ACC112 (cell line): ENCODE measurements around the gene PAGE4.

Source experiments
- H2AFZ ChIP-seq: fragments of 200-600 bp; sonication (generic); one replicate; pipeline ENCODE4 v1.6.0; 2017; ENCODE audit warnings: antibody characterized with exemption, low read length; ENCODE audit not compliant: unreplicated experiment
- H3K27ac ChIP-seq: fragments of 200-600 bp; sonication (generic); 2 replicates; pipeline ENCODE4 v1.5.1; 2014; ENCODE audit warnings: low read depth, mild to moderate bottlenecking, antibody characterized with exemption, low read length, moderate library complexity
- H3K27me3 ChIP-seq: fragments of 200-600 bp; sonication (generic); 2 replicates; pipeline ENCODE4 v1.6.1; 2014; ENCODE audit warnings: mild to moderate bottlenecking, antibody characterized with exemption, low read length, moderate library complexity, mixed read lengths; ENCODE audit not compliant: insufficient read depth
- H3K36me3 ChIP-seq: fragments of 200-600 bp; sonication (generic); 2 replicates; pipeline ENCODE4 v1.6.1; 2016; ENCODE audit warnings: mild to moderate bottlenecking, antibody characterized with exemption, low read length, moderate library complexity, mixed read lengths; ENCODE audit not compliant: insufficient read depth
- H3K4me1 ChIP-seq: fragments of 200-600 bp; sonication (generic); one replicate; pipeline ENCODE4 v1.6.1; 2016; ENCODE audit warnings: low read length, mixed read lengths; ENCODE audit not compliant: insufficient read depth, unreplicated experiment, control insufficient read depth
- H3K4me3 ChIP-seq: fragments of 200-600 bp; sonication (generic); 2 replicates; pipeline ENCODE4 v1.5.1; 2014; ENCODE audit warnings: mild to moderate bottlenecking, low read depth, low read length
- H3K79me2 ChIP-seq: fragments of 200-600 bp; sonication (generic); one replicate; pipeline ENCODE4 v1.6.0; 2016; ENCODE audit warnings: low read length; ENCODE audit not compliant: control insufficient read depth, unreplicated experiment, insufficient read depth

Gene PAGE4

GRCh38 chrX:49829016-49829415, at the start of gene PAGE4:
Gene PAGE4 (plus strand): TSS chrX:49829303. CDS start chrX:49830429, 1,126 bp downstream.
- Histone ChIP-seq H2AFZ (no peak within 1 kb of the TSS), H3K4me3 (no peak within 1 kb of the TSS), H3K27me3 (peaks cover 31% of the 10 kb centered on the region), H3K79me2 (no peaks in the 10 kb centered on the region), H3K4me1 (no peaks in the 10 kb centered on the region), H3K36me3 (no peaks in the 10 kb centered on the region), H3K27ac (no peak within 1 kb of the TSS)

GRCh38 chrX:49784747-49785280, 44.3 kb upstream of the PAGE4 start:
- Histone ChIP-seq H2AFZ (no peak overlapping the region), H3K27me3 (no peaks in the 10 kb centered on the region), H3K4me3 (no peak overlapping the region), H3K36me3 (no peaks in the 10 kb centered on the region), H3K27ac (no peak overlapping the region), H3K4me1 (no peaks in the 10 kb centered on the region), H3K79me2 (no peaks in the 10 kb centered on the region)

- Histone ChIP-seq H2AFZ (no peak overlapping the region), H3K27me3 (no peaks in the 10 kb centered on the region)
Observed at GRCh38 chrX:49792376-49792775, 36.7 kb upstream of the PAGE4 start.

GRCh38 chrX:49793686-49794085, 35.4 kb upstream of the PAGE4 start:
- Histone ChIP-seq H3K27ac (no peak overlapping the region), H3K36me3 (no peaks in the 10 kb centered on the region), H2AFZ (no peak overlapping the region), H3K4me1 (no peaks in the 10 kb centered on the region), H3K27me3 (no peaks in the 10 kb centered on the region), H3K79me2 (no peaks in the 10 kb centered on the region), H3K4me3 (no peak overlapping the region)

More at GRCh38 chrX:49792376-49792775, 36.7 kb upstream of the PAGE4 start:
- no peak overlapping the region for H3K27ac ChIP-seq
- no peak overlapping the region for H3K4me3 ChIP-seq
- H3K79me2 ChIP-seq: no peaks in the 10 kb centered on the region
- no peaks in the 10 kb centered on the region for H3K4me1 ChIP-seq
- no peaks in the 10 kb centered on the region for H3K36me3 ChIP-seq

GRCh38 chrX:49799828-49800227, 29.3 kb upstream of the PAGE4 start:
- H3K27me3 ChIP-seq: no peaks in the 10 kb centered on the region
- H2AFZ ChIP-seq: no peak overlapping the region
- no peaks in the 10 kb centered on the region for H3K4me1 ChIP-seq
- H3K4me3 ChIP-seq: no peak overlapping the region
- H3K36me3 ChIP-seq: no peaks in the 10 kb centered on the region
- no peaks in the 10 kb centered on the region for H3K79me2 ChIP-seq
- H3K27ac ChIP-seq: no peak overlapping the region

- Histone ChIP-seq H3K4me1 (no peaks in the 10 kb centered on the region), H3K79me2 (no peaks in the 10 kb centered on the region), H3K4me3 (no peak overlapping the region), H3K36me3 (no peaks in the 10 kb centered on the region), H3K27ac (no peak overlapping the region), H3K27me3 (no peaks in the 10 kb centered on the region), H2AFZ (no peak overlapping the region)
Observed at GRCh38 chrX:49809891-49810632, 19.0 kb upstream of the PAGE4 start.

GRCh38 chrX:49812177-49812576, 16.9 kb upstream of the PAGE4 start:
- no peaks in the 10 kb centered on the region for H3K79me2 ChIP-seq
- no peak overlapping the region for H2AFZ ChIP-seq
- no peaks in the 10 kb centered on the region for H3K27me3 ChIP-seq
- no peaks in the 10 kb centered on the region for H3K4me1 ChIP-seq
- H3K27ac ChIP-seq: no peak overlapping the region
- H3K36me3 ChIP-seq: no peaks in the 10 kb centered on the region
- no peak overlapping the region for H3K4me3 ChIP-seq

GRCh38 chrX:49816435-49816834, 12.7 kb upstream of the PAGE4 start:
- H3K27ac ChIP-seq: no peak overlapping the region
- H3K79me2 ChIP-seq: no peaks in the 10 kb centered on the region
- H2AFZ ChIP-seq: no peak overlapping the region
- no peak overlapping the region for H3K4me3 ChIP-seq
- H3K27me3 ChIP-seq: no peaks in the 10 kb centered on the region
- no peaks in the 10 kb centered on the region for H3K4me1 ChIP-seq
- H3K36me3 ChIP-seq: no peaks in the 10 kb centered on the region

- Histone ChIP-seq H3K27ac (no peak overlapping the region), H3K27me3 (peaks cover 15% of the 10 kb centered on the region), H2AFZ (no peak overlapping the region), H3K79me2 (no peaks in the 10 kb centered on the region), H3K36me3 (no peaks in the 10 kb centered on the region), H3K4me3 (no peak overlapping the region), H3K4me1 (no peaks in the 10 kb centered on the region)
Observed at GRCh38 chrX:49838374-49838773, 9.3 kb downstream of the PAGE4 start.

GRCh38 chrX:49840679-49841078, 11.6 kb downstream of the PAGE4 start:
- Histone ChIP-seq H3K4me1 (no peaks in the 10 kb centered on the region), H2AFZ (no peak overlapping the region), H3K4me3 (no peak overlapping the region), H3K79me2 (no peaks in the 10 kb centered on the region), H3K27me3 (peaks cover 9% of the 10 kb centered on the region; the same call in 1 of the 2 replicates), H3K36me3 (no peaks in the 10 kb centered on the region), H3K27ac (no peak overlapping the region)

- no peaks in the 10 kb centered on the region for H3K4me1 ChIP-seq
- H3K27ac ChIP-seq: no peak overlapping the region
- H3K4me3 ChIP-seq: no peak overlapping the region
- H3K79me2 ChIP-seq: no peaks in the 10 kb centered on the region
- no peak overlapping the region for H2AFZ ChIP-seq
- no peaks in the 10 kb centered on the region for H3K36me3 ChIP-seq
- peaks cover 5% of the 10 kb centered on the region; the same call in 1 of the 2 replicates for H3K27me3 ChIP-seq
Observed at GRCh38 chrX:49842621-49843020, 13.5 kb downstream of the PAGE4 start.
